Measurements from ENCODE around the gene TBC1D22B.
"Not testable (repeated sequence)": the region's sequence is repeated elsewhere in the genome, so short reads cannot be mapped to it uniquely, and the experiment has no call there.

TBC1D22B gene

GRCh38 chr6:37305841-37306425 lies 48.4 kb downstream of the TBC1D22B start:
- DNase-seq (ENCODE audit: insufficient read length) = no peak
- TF ChIP-seq POLR2A (IDR thresholded peaks at IDR 0.05; ENCODE audit: low read depth, low read length) = no peak
- no peak for TF ChIP-seq POLR2AphosphoS5 (IDR thresholded peaks at IDR 0.05; ENCODE audit: low read depth, low read length)
- FAIRE-seq = no peak

DNA sequence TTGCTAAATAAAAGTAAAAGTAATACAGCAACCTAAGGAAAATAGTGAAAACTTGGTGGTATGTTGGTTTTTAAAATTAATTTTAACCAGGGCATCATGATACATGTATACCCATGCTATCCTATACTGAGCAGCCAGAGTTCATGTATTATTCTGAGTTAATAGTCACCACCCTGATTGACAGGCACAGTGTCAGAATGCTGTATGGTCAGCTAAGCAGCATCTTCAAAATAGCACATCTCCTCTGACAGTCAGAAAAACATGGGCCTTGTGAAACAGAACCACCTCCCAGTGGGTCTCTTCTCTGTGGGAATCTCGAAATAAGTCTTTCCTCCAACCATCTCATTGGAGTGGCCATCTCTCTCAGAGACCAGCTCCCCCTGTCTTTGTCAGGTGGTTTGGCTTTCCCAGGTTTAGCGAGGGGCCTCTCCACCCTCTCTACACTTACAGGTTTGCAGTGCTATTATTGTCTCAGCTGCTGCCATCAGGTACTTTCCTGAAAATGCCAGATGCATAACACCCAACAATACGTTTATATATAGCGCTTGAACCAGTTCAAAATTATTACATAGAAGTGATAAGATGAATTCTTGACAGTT lies 49.2 kb downstream of the TBC1D22B start:
- DNase-seq (ENCODE audit: insufficient read length) = no peak
- TF ChIP-seq POLR2A (IDR thresholded peaks at IDR 0.05; ENCODE audit: low read depth, low read length) (no peak), TAF1 (IDR thresholded peaks at IDR 0.05; ENCODE audit: borderline replicate concordance, low read depth, low read length) (no peak), POLR2AphosphoS5 (IDR thresholded peaks at IDR 0.05; ENCODE audit: low read depth, low read length) (no peak)
- no peak for FAIRE-seq

DNA sequence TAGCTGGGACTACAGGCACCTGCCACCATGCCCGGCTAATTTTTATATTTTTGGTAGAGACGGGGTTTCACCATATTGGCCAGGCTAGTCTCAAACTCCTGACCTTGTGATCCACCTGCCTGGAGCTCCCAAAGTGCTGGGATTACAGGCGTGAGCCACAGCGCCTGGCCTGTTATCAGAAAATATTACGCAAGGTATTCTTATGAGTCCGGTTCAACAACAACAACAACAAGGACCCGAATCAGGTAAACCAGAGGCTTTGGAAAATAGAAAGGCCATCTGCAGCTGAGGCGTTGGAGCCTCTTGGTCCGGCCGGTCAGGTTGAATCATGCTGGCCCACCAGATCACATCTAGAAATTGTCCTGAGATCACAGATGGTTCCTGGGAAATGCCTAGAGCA lies 49.9 kb downstream of the TBC1D22B start:
- not testable (repeated sequence) for DNase-seq (ENCODE audit: insufficient read length)

DNA sequence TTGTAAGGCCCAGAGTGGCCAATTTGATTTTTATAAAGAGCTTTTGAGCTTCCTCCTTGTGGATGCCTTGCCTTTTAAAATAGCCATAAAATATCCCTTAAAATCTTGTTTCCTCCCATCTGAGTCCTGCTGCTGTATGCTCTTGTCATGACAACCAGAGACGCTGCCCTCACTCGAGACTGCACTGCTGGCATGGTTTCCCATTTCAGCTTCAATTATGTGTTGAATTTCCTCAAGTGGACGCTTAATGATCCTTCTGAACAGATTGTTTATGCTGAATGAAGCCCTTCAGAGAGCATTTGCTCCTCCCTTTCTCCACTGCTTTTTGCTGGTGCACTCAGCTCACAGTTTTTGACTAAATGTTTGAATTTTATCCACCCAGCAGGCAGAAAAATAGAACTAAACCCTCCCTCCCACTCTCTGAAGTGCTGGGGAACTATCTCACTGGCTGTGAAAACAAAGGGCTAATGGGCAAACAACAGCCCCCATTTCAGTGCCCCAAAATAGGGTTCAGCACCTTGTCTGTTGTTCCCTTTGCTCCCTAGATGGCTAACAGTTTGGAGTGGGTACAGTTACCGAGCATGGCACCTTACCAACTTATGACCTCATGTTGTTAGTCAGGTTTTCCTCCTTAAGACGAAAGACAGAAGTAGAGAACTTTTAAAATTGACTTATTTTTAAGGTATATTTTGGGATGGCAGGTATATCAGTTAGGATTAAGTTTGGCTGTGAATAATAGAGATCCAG lies 50.7 kb downstream of the TBC1D22B start:
- FAIRE-seq = no peak
- DNase-seq (ENCODE audit: insufficient read length) = no peak
- TF ChIP-seq TAF1 (IDR thresholded peaks at IDR 0.05; ENCODE audit: borderline replicate concordance, low read depth, low read length) = no peak
- no peak for TF ChIP-seq POLR2A (IDR thresholded peaks at IDR 0.05; ENCODE audit: low read depth, low read length)
- no peak for TF ChIP-seq POLR2AphosphoS5 (IDR thresholded peaks at IDR 0.05; ENCODE audit: low read depth, low read length)

More for the DNA sequence above, 49.9 kb downstream of the TBC1D22B start:
- FAIRE-seq = not testable (repeated sequence)

- no peak for TF ChIP-seq TAF1 (IDR thresholded peaks at IDR 0.05; ENCODE audit: borderline replicate concordance, low read depth, low read length)
- TF ChIP-seq POLR2AphosphoS5 (IDR thresholded peaks at IDR 0.05; ENCODE audit: low read depth, low read length) = no peak
- TF ChIP-seq POLR2A (IDR thresholded peaks at IDR 0.05; ENCODE audit: low read depth, low read length) = no peak
- no peak for FAIRE-seq
- DNase-seq (ENCODE audit: insufficient read length) = no peak
Observed at GRCh38 chr6:37309046-37309445, 51.5 kb downstream of the TBC1D22B start.

- DNase-seq (ENCODE audit: insufficient read length) = no peak
- TF ChIP-seq POLR2A (IDR thresholded peaks at IDR 0.05; ENCODE audit: low read depth, low read length) (no peak), POLR2AphosphoS5 (IDR thresholded peaks at IDR 0.05; ENCODE audit: low read depth, low read length) (no peak), TAF1 (IDR thresholded peaks at IDR 0.05; ENCODE audit: borderline replicate concordance, low read depth, low read length) (no peak)
- no peak for FAIRE-seq
Observed at GRCh38 chr6:37309692-37310091, 52.1 kb downstream of the TBC1D22B start.

GRCh38 chr6:37310966-37311365 lies 53.4 kb downstream of the TBC1D22B start:
- FAIRE-seq = no peak
- no peak for TF ChIP-seq POLR2A (IDR thresholded peaks at IDR 0.05; ENCODE audit: low read depth, low read length)
- no peak for TF ChIP-seq POLR2AphosphoS5 (IDR thresholded peaks at IDR 0.05; ENCODE audit: low read depth, low read length)
- no peak for TF ChIP-seq TAF1 (IDR thresholded peaks at IDR 0.05; ENCODE audit: borderline replicate concordance, low read depth, low read length)

GRCh38 chr6:37311741-37312473 lies 54.3 kb downstream of the TBC1D22B start:
- DNase-seq (ENCODE audit: insufficient read length) (no peak), FAIRE-seq (no peak)
- TF ChIP-seq TAF1 (IDR thresholded peaks at IDR 0.05; ENCODE audit: borderline replicate concordance, low read depth, low read length) = no peak
- no peak for TF ChIP-seq POLR2A (IDR thresholded peaks at IDR 0.05; ENCODE audit: low read depth, low read length)
- TF ChIP-seq POLR2AphosphoS5 (IDR thresholded peaks at IDR 0.05; ENCODE audit: low read depth, low read length) = no peak

More at GRCh38 chr6:37310966-37311365, 53.4 kb downstream of the TBC1D22B start:
- no peak for DNase-seq (ENCODE audit: insufficient read length)

- FAIRE-seq = no peak
- TF ChIP-seq POLR2AphosphoS5 (IDR thresholded peaks at IDR 0.05; ENCODE audit: low read depth, low read length) (no peak), TAF1 (IDR thresholded peaks at IDR 0.05; ENCODE audit: borderline replicate concordance, low read depth, low read length) (no peak), POLR2A (IDR thresholded peaks at IDR 0.05; ENCODE audit: low read depth, low read length) (no peak)
- DNase-seq (ENCODE audit: insufficient read length) = no peak
Observed at GRCh38 chr6:37313723-37314486, 56.3 kb downstream of the TBC1D22B start.

GRCh38 chr6:37314487-37315156 lies 57.0 kb downstream of the TBC1D22B start:
- TF ChIP-seq TAF1 (IDR thresholded peaks at IDR 0.05; ENCODE audit: borderline replicate concordance, low read depth, low read length) (no peak), POLR2A (IDR thresholded peaks at IDR 0.05; ENCODE audit: low read depth, low read length) (no peak), POLR2AphosphoS5 (IDR thresholded peaks at IDR 0.05; ENCODE audit: low read depth, low read length) (no peak)
- FAIRE-seq = no peak
- DNase-seq (ENCODE audit: insufficient read length) = no peak

All from GM12892 (cell line).